ENCODE measurements around the gene EGR4.

DNA sequence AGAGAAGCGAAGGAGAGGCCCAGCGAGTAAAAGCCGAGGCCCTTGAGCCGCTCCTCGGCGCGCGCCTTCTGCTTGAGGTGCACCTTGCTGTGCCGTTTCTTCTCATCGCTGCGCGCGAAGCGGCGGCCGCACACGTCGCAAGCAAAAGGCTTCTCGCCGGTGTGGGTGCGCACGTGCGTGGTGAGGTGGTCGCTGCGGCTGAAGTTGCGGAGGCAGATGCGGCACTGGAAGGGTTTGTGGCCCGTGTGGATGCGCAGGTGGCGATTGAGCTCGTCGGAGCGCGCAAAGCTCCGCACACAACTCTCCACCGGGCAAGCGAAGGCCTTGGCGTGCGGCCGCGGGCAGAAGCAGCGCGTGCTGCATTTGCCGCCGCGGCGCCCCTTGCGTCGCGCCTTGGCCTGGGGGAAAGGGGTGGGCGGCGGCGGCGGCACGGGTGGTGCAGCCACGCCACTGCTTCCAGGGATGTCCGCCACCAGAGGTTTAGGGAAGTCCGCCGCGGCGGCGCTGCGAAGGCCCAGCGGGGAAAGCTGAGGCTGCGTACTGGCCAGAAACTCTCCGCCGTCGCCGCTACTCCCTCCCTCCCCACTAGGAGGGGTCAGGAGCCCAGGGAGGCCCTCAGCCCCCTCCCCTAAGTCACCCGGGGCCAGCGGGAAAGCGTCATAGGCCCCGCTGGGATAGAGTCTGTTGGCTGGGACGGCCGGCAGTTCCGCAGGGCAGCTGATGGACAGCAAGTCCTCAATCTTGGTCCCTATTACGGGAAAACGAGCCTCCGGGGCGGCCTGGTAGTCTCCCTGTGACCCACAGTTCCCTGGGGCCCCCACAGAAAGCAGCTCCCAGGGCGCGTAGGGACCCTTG is 1.7 kb downstream of the EGR4 start:
- no peak for TF ChIP-seq CTCF (IDR thresholded peaks at IDR 0.05)
- TF ChIP-seq POLR2A (IDR thresholded peaks at IDR 0.05) = no peak

Data from tibial nerve (tissue), 3 donors.